Measurements from ENCODE around the gene OGFRL1.
"Not testable (repeated sequence)": the region's sequence is repeated elsewhere in the genome, so short reads cannot be mapped to it uniquely, and the experiment has no call there.

OGFRL1 gene

DNA sequence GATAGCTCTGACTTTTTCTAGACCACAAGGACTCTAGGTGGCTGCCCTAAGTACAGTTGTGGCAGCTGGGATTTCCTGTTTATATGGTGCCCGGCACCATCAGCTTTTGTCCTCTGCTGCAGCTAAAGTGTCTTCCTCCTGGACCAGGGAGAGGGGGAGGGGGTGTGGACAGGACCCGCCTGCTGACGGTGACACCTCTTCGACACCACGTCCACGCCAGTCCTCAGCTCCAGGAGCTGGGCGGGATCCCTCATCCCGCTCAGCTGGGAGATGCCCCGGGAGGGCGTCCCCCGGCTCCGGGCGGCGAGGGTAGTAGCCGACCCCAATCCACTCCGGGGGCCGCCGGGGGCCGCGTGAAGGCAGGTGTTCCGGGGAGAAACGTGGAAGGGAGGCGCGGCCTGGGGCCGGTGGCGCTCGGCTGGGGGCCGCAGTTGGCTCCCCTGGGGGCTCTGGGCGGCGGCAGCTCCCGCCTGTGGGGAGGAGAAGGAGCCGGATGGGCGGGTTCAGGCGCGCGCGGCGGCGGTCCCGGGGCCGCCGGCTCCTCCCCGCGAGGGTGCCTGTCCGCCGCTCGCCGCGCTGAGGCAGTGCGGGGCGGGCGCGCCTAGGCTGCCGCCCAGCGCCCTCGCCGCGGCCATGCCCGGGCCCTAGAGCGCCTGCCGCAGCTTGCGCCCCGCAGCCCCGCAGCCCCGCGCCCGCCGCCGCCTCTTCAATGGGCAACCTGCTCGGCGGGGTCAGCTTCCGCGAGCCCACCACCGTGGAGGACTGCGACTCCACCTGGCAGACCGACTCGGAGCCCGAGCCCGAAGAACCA is at the start of gene OGFRL1:
OGFRL1 (plus strand) TSS at position 584 of the 811 bp plus-strand sequence; CDS start at position 710, 126 bp downstream.
- peak; percentile 81 for DNase-seq (ENCODE audit: low read depth)

DNA sequence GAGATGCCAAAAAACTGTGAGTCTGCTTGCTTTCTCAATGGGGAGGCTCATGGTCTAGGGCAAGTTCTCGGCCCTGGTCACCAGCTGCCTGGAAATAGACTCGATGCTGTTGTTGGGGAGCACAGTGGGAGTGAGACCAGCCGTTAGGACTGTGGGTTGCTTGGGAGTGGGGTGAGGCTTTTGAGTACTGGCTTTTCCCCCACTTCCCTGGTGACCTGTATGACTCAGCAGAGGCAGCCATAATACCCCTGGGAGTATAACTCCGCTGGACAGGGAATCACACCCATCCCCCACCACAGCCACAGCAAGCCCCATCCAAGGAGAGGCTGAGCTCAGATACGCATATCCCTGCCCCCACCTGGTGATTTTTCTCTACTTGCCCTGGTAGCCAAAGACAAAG is 48.9 kb upstream of the OGFRL1 start:
- DNase-seq (ENCODE audit: low read depth) = no peak

DNA sequence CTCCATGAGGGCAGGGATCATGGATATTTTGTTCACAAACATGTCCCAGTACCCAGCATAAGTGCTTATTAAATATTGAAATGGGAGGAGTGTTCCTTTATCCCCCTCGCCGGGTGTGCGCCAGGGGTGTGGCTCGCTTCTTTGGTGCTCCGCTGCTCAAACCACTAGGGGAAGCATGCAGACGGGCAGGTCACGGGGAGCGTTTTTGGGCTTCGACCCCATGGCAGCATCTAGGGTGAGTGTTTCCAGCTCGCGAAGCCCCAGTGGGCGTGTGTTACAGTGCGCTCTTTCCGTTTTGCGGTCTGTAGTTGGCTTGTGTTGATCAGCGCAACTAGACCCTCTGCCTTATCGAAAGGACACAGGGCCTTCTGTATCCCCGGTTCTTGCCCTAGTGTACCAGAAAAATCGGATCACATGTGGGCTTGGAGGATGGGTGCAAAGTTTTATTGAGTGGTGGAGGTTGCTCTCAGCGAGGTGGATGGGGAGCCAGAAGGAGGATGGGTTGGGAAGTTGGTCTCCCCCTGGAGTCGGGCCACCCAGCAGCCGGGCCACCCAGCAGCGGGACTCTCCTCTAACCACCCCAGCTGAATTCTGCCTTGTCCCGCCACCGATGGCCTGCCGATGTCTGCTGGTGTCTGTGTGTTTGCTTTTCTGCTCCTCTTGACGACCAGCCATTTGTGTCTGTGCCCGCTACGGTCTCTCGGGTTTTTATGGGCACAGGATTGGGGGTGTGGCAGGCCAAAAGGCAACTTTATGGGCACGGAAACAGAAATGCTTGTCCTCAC is 43.2 kb upstream of the OGFRL1 start:
- no peak for DNase-seq (ENCODE audit: low read depth)

DNA sequence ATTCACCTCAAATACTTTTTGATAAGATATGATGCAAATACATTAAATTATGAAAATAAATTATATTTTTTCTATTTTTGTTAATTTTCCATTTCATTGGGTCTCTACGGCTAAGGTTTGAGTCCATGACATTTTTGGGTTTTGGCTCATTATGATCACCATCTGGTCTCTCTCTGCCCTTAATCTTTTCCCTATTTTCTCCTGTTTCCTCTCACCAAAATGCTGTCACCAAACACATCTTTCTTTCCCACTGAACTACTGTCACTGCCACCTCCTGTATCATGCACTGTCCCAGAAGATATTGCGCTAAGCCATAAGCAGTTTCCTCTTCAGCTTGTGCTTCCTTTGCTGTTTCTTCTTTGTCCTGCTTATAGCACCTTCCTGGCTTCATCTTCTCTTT is 42.0 kb upstream of the OGFRL1 start:
- no peak for DNase-seq (ENCODE audit: low read depth)

DNA sequence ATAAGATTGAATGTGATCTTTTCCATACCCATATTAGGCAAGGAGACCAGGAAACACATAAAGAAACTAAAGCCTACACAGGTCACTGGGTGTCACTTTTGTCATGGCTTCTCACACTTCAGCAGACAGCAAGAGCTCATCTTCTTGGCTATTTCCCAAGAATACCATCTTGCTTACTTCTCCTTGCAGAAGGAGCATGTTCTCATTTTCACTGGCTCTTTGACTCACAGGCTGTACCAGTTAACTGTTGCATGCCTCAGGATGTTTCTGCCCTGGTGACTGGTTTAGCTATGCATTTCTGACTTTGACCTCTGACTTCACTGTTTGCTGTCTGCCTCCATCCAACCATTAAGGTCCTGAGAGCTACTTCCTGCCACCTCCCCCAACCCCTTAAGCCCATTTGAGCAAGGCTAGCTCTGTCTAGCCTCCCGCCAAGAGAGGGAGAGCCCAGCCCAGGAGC is 40.3 kb upstream of the OGFRL1 start:
- peak; percentile 97 for DNase-seq (ENCODE audit: low read depth)

DNA sequence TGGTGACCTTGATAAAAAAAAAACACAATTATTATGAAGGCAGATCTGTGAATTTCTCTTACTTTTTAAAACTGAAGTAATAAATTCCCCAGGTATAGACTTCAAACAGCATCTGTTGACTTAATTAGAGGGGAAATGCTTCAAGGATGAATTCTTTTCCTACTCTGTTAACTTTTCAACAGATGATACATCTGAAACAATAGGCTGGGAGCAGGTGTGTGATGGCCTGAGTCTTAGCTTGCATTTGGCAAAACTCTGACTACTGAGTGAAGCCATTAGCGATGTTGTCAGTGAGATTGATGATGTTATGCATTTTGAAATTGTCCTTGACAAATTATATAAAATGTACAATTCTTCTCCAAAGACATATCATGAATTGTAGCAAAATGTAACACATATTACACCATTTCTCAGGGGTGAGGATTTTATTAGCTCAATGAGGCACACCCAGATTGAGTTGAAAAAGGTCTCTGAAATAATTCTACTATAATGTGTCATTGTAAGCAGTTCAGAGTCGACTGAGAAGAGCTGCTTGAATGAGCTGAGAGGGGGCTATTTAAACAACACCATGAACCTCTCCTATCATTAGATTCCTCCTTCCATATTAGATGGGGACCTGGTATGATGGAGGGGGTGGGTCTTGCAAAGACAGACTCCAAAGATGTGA is 39.6 kb upstream of the OGFRL1 start:
- DNase-seq (ENCODE audit: low read depth) = no peak

DNA sequence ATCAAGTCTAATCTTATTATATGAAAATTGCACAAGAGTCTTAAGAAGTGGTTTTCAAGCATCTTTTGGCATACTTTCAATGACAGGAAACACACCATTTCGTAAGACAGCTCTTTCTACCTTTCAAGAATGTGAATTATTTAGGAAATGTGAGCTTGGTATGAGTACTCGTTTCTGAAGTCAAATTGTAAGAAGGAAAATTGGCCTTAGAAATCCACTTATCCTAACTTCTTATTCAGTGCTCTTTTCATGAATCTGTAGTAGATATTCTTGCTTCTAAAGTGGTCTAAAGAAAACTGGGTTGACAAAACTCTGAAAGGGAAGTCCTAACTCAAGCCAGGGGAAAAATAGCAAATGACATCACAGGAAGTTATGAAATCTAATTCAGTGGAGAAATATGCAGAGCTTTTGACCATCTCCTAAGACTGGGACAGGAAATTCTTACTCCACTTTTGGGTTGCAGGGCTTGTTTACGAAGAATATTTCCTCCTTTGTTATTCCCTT is 38.5 kb upstream of the OGFRL1 start:
- peak; percentile 88 for DNase-seq (ENCODE audit: low read depth)

DNA sequence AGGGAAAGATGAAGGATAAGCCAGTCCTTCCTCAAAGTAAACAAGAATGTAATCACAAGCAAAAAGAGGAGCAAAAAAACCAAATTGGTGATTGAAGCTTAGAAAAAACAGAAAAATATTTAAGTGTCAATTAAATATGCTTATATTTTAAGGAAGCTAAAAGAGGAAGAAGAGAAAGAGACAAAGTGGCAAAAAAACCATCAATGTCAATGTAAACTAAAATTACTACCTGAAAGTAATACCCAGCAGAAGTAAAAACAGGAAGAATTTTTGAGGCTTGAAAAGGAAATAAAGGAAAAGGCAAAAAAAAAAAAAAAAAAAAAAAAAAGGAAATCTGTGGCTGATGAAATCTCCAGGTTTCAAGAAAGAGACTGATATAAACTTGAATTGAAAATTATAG is 36.2 kb upstream of the OGFRL1 start:
- DNase-seq (ENCODE audit: low read depth) = no peak

DNA sequence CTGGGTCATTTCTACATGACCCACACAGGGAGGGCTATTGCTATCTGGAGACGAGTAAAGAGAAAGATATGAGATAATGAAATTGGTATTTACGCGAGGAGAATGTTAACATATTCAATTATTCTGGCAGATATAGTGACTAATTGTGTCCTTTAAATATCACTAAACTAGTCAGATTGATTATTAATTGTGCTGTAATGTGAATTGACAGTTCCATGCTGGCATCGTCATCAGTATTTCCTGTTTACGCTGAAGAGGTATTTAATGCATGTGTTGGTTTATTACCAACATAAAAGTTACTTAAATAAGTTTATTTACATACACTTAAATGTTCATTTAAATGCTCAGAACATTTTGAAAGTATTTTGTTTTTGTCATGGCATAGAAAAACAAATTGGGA is 35.7 kb upstream of the OGFRL1 start:
- peak; percentile 34 for DNase-seq (ENCODE audit: low read depth)

DNA sequence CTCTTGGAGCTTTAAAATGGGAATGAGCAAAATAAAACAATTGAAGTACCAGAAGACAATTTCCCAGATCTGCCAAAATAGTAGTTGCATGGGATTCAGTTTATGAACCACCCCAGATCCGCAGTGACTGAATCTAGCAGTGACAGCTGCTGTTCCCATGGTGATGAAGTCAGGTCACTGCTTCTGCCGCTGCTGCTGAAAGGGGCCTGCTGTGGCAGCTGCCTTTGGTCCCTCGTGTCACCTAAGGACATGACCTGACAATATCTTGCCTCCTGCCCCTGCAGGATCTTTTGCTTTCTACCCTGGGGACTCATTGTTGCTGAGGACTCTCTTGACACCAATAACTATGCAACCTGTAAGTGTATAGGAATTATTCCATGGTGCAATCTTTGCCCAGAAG is 34.3 kb upstream of the OGFRL1 start:
- no peak for DNase-seq (ENCODE audit: low read depth)

DNA sequence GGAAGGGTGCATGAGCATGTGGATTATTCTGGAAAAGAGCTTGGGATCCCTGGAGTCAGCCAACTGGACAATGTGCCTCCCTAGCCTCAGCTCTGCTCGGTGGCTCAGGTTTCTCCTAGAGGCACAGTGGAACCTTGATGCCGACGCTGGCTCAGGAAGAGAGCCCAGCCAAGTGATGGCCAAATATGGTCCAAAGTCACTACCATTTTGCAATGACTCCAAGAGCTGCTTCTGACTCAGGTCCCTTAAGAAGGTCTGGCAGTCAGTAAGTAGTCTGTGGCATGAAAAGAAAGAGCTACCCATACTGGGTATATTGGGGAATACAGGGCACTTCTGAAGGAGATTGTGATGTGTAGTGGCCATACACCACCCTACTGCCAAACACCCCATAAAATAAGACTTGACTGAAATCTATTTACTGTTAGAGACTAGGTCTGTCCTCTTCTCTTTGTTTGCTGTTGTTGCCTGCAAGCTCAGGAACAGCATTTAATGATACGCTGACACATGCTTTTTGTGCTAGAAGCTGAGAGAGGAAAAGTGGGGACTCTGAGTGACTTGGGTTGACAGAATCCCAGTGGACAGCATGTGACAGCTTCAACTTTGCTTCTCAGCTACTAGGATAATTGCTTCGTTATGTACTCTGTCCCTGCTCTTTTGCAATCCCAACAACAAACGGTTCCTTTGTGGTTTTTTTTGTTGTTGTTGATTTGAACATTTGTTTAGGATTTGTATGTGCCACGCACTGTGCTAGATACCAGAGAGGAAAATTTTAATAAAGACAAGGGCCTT is 30.3 kb upstream of the OGFRL1 start:
- DNase-seq (ENCODE audit: low read depth) = no peak

DNA sequence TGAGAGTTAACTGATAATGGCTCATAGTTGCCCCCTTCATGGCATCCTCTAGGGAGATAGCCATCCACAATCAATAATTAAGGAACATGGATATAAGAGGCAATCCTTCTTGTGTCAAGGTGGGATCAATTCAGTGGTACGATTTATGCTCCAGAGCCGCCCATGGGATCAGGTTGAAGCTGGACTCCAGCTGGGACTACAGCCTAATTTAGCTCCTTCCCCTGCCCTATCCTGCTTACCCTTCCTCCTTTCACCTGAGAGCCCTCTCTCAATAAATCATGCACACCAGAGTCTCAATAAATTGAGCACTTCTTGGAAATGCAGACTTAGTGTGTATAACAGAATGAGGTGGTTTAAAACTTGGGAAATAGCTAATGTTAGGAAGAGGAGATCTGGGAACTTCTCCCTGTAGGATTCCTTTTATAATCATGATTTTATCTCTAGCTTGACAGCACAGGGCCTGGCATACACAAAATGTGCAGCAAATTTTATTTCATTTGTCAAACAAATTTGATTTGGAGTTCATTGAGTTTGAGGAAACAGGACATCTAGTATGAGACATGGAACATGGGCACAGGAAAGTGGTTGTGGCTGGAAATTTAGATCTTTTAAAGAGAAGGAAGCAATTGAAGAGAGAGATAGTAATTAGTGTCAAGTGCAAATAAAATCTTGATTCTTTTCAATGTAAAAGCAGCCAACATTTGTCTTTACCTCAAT is 28.6 kb upstream of the OGFRL1 start:
- DNase-seq (ENCODE audit: low read depth) = no peak

DNA sequence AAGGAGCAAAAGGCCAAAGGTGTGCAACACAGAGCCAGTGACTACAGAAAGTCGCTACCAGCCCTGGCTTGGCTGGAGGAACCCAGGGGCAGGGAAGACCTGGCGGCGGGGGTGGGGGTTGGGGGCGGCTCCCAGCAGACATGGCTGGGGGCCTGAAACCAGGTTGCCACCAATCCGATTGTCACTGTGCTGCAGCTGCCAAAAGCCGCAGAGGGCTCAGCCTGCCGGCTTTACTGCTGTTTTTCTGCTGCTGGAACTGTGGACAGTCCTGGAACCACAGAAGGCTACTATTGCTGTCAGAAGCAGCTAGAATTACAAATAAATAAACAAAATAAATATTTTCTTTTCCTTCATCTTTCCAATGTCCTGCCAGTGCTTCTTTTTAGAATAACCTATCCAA is 25.7 kb upstream of the OGFRL1 start:
- DNase-seq (ENCODE audit: low read depth) = no peak

DNA sequence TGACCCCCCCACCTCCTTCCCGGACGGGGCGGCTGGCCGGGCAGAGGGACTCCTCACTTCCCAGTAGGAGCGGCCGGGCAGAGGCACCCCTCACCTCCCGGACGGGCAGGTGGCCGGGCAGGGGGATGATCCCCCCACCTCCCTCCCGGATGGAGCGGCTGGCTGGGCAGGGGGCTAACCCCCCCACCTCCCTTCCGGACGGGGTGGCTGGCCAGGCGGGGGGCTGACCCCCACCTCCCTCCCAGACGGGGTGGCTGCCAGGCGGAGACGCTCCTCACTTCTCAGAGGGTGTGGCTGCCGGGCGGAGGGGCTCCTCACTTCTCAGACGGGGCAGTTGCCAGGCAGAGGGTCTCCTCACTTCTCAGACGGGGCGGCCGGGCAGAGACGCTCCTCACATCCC is 22.2 kb upstream of the OGFRL1 start:
- not testable (repeated sequence) for DNase-seq (ENCODE audit: low read depth)

DNA sequence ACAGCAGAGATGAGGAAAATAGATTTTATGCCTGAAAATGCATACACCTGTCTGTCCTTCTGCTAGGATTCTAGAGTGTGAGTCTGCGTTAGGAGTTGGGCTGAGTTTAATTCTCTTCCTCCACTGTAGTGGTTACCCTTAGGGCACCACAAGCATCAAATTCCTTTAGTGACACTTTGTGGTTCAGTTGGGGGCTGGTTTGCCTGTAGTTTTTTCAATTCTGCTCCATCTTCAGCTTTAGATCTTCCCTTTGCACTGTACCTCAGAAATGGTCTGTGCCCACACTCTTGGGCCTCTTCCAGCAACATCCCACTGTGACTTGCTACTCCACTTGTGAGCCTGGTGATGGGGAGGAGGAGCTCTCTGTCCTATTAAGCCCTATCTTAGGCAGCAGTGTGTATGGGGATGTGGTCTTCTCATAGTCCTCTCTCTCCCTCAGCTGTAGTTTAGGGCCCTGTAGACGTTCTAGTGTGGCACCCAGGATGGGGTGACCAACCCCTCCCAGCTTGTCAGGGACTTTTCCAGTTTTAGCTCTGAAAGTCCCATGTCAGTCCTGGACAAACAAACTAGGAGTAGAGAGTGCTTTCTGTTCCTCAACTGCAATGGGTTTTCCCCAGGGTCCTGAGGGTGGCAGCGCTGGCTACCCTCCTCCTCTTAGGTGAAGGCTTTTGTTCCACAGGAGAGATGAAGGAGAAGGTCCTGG is 19.7 kb upstream of the OGFRL1 start:
- peak; percentile 20 for DNase-seq (ENCODE audit: low read depth)

DNA sequence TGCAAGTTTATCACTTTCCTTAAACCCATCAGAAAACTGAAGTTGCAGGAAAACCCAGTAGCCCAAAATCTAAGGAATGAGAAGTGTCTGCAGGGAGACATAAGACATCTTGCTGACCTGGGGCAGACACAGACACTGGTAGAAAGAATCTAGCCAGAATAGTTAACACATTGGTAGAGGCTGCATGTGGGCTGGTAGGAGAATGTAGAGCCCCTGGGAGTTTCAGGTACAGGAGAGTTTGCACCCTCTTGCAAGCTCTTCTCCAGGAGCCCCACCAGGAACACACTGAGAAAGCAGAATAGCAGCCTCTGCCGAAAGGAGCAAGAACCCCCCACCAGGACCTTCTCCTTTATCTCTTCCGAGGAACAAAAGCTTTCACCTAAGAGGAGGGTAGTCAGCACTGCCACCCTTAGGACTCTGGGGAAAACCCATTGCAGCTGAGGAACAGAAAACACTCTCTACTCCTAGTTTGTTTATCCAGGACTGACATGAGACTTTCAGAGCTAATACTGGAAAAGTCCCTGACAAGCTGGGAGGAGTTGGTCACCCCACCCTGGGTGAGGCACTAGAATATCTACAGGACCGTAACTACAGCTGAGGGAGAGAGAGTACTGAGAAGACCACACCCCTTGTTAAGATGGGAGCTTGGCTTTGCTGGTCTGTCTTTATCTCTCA is 10.5 kb upstream of the OGFRL1 start:
- no peak for DNase-seq (ENCODE audit: low read depth)

DNA sequence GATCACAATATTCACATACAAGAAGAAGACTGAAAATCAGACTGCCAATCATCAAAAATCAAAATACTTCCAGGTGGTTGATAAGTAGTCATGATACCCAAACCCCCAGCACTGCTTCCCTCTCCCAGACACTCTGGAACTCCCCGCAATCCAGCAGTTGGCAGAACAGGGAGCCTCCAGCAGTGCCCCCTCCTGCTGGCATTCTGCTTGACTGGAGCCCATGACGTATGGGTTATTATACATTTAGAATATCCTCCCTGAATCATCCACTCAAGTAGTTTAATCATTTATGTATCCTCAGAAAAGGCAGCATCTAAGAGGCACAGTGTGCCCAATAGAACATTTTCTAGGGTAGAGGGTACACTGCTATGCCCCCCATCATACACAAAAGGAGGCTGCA is 9.3 kb upstream of the OGFRL1 start:
- no peak for DNase-seq (ENCODE audit: low read depth)

DNA sequence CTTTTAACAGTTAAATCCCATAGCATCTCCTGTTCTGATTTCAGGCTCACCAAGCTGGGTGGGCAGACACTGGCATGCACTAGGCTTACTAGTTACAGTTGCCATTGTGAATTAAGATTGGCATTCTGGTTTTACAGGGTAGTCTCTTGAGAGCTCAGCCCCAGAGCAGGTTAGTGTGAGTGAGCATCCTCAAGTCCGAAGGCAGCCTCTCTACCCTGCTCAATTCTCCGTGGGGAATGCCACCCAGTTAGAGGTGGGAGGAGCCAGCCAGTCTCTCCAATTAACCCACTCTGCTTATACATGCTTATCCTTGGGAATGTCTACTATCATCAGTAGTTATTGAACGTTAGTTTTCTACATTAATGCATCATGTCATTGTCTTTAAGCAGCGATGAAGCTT is 8.9 kb upstream of the OGFRL1 start:
- no peak for DNase-seq (ENCODE audit: low read depth)

DNA sequence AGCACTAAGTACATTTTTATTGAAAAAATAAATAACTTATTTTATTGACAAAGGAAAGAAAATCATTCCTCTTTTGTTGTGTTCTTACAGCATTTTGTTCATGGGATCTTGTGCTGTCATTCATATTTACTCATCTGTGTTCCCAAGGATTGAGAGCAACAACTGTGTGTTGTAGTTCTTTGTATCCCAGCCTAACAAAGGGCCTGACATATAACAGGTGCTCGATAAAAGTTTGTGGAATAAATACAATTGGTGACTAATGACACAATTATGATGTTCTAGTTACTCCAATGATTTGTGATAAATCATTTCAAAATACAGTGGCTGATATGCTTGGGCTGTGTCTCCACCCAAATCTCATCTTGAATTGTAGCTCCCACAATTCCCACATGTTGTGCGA is 7.9 kb upstream of the OGFRL1 start:
- no peak for DNase-seq (ENCODE audit: low read depth)

DNA sequence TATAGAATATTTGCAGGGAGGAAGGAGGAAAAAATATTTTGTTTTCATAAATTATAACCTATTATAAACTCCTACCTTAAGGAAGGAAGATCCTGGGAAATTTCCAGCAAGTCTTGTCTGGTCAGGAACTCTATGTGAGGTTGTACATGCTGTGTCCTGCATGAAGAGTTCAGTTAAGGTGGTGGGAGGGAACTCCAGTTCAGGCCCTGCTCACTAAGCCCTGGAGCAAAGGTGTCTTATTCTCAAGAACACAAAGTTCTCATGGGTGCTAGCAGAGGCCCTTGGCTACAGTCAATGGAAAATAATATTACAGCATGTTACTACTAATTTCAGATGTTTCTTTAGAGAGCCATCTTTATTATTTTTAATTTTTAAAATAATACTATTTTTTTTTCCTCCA is 3.8 kb upstream of the OGFRL1 start:
- no peak for DNase-seq (ENCODE audit: low read depth)

Measured in EH (cell line).